Testis (tissue), 3 donors: Measurements from ENCODE around the gene ADGRE2. TPM values are rescaled to one million over a fixed set of nuclear protein-coding genes. Genes with fewer than 3 reads are reported as not detected.

Experiments used
- DNase-seq: peaks from one replicate; pipeline ENCODE4 v3.0.0-alpha.2; 2019
- H3K27ac ChIP-seq, 2 donors: fragments of 200-600 bp; sonication (generic); one replicate each; pipeline ENCODE4 v1.5.1; 2019
- H3K27me3 ChIP-seq: fragments of 200-600 bp; sonication (generic); one replicate; pipeline ENCODE4 v1.5.1; 2019
- H3K36me3 ChIP-seq: fragments of 200-600 bp; sonication (generic); one replicate; pipeline ENCODE4 v1.5.1; 2017; ENCODE audit warnings: low read depth; ENCODE audit errors: missing control alignments
- H3K4me1 ChIP-seq: fragments of 200-600 bp; sonication (generic); one replicate; pipeline ENCODE4 v1.5.1; 2019
- H3K4me3 ChIP-seq, 2 donors: fragments of 200-600 bp; sonication (generic); one replicate each; pipeline ENCODE4 v1.5.1; 2017 to 2019
- H3K9me3 ChIP-seq: fragments of 200-600 bp; sonication (generic); one replicate; pipeline ENCODE4 v1.5.1; 2017
- CTCF ChIP-seq, 3 experiments: fragments of 450-650 bp in 2 of 3; fragments of 200-600 bp in 1 of 3; sonication (generic) in 1 of 3; IDR thresholded peaks; one replicate each; pipeline ENCODE4 v1.5.1; 2016 to 2019; ENCODE audit warnings: antibody characterized with exemption in 3 of 3, mild to moderate bottlenecking in 2 of 3, moderate library complexity in 1 of 3
- POLR2A ChIP-seq: fragments of 450-650 bp; IDR thresholded peaks from one replicate; pipeline ENCODE4 v1.6.1; 2017; ENCODE audit warnings: antibody characterized with exemption, mild to moderate bottlenecking, moderate library complexity
- WGBS, 2 donors: methylation state at CpG; one replicate each; pipeline ENCODE4 v1.1.5; 2018; 5-methylcytosine and 5-hydroxymethylcytosine counted together
- intact Hi-C: fragments of 100-400 bp; cut with DNase I; formaldehyde crosslinking; loops from one replicate; pipeline ENCODE4 v1.15.1; 2023; ENCODE audit warnings: low total_unique reads
- polyA plus RNA-seq: library from polyadenylated mRNA; stranded (reverse); fragments of 350-450 nt; fragmentation: Illumina TruSeq; extraction: RNeasy Lipid Tissue Mini Kit (QIAGEN cat#74804); gene quantifications from one replicate; pipeline ENCODE4 v1.2.3, GENCODE V29; 2014; ENCODE audit warnings: low read depth, low replicate concordance; ENCODE audit not compliant: insufficient read depth
- total RNA-seq, 2 donors: library from RNA; depleted of rRNA; stranded (reverse); fragments of >200 nt; gene quantifications; one replicate each; pipeline ENCODE4 v1.2.3, GENCODE V29; 2016

The ADGRE2 gene
- total and polyA plus RNA-seq, 3 donors from 2014 or later: 0.58 to 1.6 (median 0.71) TPM

- Histone ChIP-seq H3K27me3 (no peaks in the 10 kb centered on the region), H3K4me1 (no peaks in the 10 kb centered on the region), H3K27ac (no peak overlapping the region), H3K36me3 (peaks cover 4% of the 10 kb centered on the region), H3K9me3 (no peaks in the 10 kb centered on the region), H3K4me3 (no peak overlapping the region)
- DNase-seq: no peak
- no peak for TF ChIP-seq POLR2A
- intact Hi-C loops: no loop called here
- WGBS, 2 donors: 96 to 99% methylated on average over 3 of the region's 3 CpGs
Observed at GRCh38 chr19:14719162-14719561, 59.2 kb downstream of the ADGRE2 start.

GRCh38 chr19:14718522-14719116, 59.7 kb downstream of the ADGRE2 start:
- Histone ChIP-seq H3K36me3 (peaks cover 4% of the 10 kb centered on the region), H3K27me3 (no peaks in the 10 kb centered on the region), H3K4me3 (no peak overlapping the region), H3K27ac (no peak overlapping the region), H3K9me3 (no peaks in the 10 kb centered on the region), H3K4me1 (no peaks in the 10 kb centered on the region)
- TF ChIP-seq CTCF (IDR thresholded peaks at IDR 0.05) (no peak), POLR2A (no peak)
- DNase-seq: no peak
- 94 to 97% methylated on average over 18 of the region's 18 CpGs for WGBS, 2 donors
- intact Hi-C loops: no loop called here

GRCh38 chr19:14715841-14716240, 62.5 kb downstream of the ADGRE2 start:
- Histone ChIP-seq H3K4me1 (no peaks in the 10 kb centered on the region), H3K27me3 (no peaks in the 10 kb centered on the region), H3K27ac (no peak overlapping the region), H3K36me3 (peaks cover 4% of the 10 kb centered on the region), H3K4me3 (no peak overlapping the region), H3K9me3 (no peaks in the 10 kb centered on the region)
- no peak for DNase-seq
- intact Hi-C loops: no loop called here
- no peak for TF ChIP-seq POLR2A
- no peak for TF ChIP-seq CTCF (IDR thresholded peaks at IDR 0.05)
- WGBS, 2 donors: 86 to 90% methylated on average over 4 of the region's 4 CpGs

GRCh38 chr19:14704450-14704849, 73.9 kb downstream of the ADGRE2 start:
- H3K27ac ChIP-seq: no peak overlapping the region
- WGBS, 2 donors: 90 to 95% methylated on average over 6 of the region's 6 CpGs
- DNase-seq: no peak
- no peaks in the 10 kb centered on the region for H3K9me3 ChIP-seq
- TF ChIP-seq POLR2A (no peak), CTCF (IDR thresholded peaks at IDR 0.05) (no peak)
- H3K4me3 ChIP-seq: no peak overlapping the region
- no peaks in the 10 kb centered on the region for H3K4me1 ChIP-seq
- H3K36me3 ChIP-seq: no peaks in the 10 kb centered on the region
- no peaks in the 10 kb centered on the region for H3K27me3 ChIP-seq
- intact Hi-C loops: no loop called here

- TF ChIP-seq POLR2A (no peak), CTCF (IDR thresholded peaks at IDR 0.05) (no peak)
- 92 to 97% methylated on average over 6 of the region's 6 CpGs for WGBS, 2 donors
Observed at GRCh38 chr19:14703833-14704232, 74.5 kb downstream of the ADGRE2 start.

More at GRCh38 chr19:14703833-14704232, 74.5 kb downstream of the ADGRE2 start:
- no peak for DNase-seq
- Histone ChIP-seq H3K4me3 (no peak overlapping the region), H3K36me3 (no peaks in the 10 kb centered on the region), H3K4me1 (no peaks in the 10 kb centered on the region), H3K27me3 (no peaks in the 10 kb centered on the region), H3K9me3 (no peaks in the 10 kb centered on the region), H3K27ac (no peak overlapping the region)
- intact Hi-C loops: no loop called here
